ENCODE measurements around the gene PPIB. TPM values are rescaled to one million over a fixed set of nuclear protein-coding genes. Genes with fewer than 3 reads are reported as not detected.

PPIB gene
- total RNA-seq, 4 donors from 2014 or later = 110 to 227 (median 214) TPM

- Histone ChIP-seq H3K27ac (replicated peaks in 1 of 4) (no peak overlapping the region), H3K27me3 (no peaks in the 10 kb centered on the region), H3K36me3 (peaks cover 11 to 59% (median 49%) of the 10 kb centered on the region in 4 donors), H3K9me3 (no peaks in the 10 kb centered on the region), H3K4me3 (no peak overlapping the region), H3K4me1 (no peaks in the 10 kb centered on the region)
- DNase-seq (ENCODE audit: extremely low spot score) = no peak
- WGBS = 72% methylated on average over 8 of the region's 8 CpGs
- intact Hi-C loops (cut with DNase I) = no loop called here
- TF ChIP-seq EP300 (IDR thresholded peaks at IDR 0.05) (no peak), CTCF (IDR thresholded peaks at IDR 0.05) (no peak), POLR2AphosphoS5 (IDR thresholded peaks at IDR 0.05) (no peak), POLR2A (IDR thresholded peaks at IDR 0.05; ENCODE audit: low read depth) (no peak)
Measured at GRCh38 chr15:64144192-64144564, 18.6 kb downstream of the PPIB start.

- no peaks in the 10 kb centered on the region for H3K4me1 ChIP-seq
- WGBS = 84% methylated on average over 6 of the region's 6 CpGs
- no peak overlapping the region for H3K27ac ChIP-seq (replicated peaks in 1 of 4)
- no peak overlapping the region for H3K4me3 ChIP-seq
- peaks cover 11 to 66% (median 56%) of the 10 kb centered on the region in 4 donors for H3K36me3 ChIP-seq
- no peaks in the 10 kb centered on the region for H3K27me3 ChIP-seq
- TF ChIP-seq EP300 (IDR thresholded peaks at IDR 0.05) (no peak), POLR2AphosphoS5 (IDR thresholded peaks at IDR 0.05) (no peak), POLR2A (IDR thresholded peaks at IDR 0.05; ENCODE audit: low read depth) (no peak), CTCF (IDR thresholded peaks at IDR 0.05) (no peak)
- no peak for DNase-seq (ENCODE audit: extremely low spot score)
- intact Hi-C loops (cut with DNase I) = no loop called here
- no peaks in the 10 kb centered on the region for H3K9me3 ChIP-seq
Measured at GRCh38 chr15:64143276-64143675, 19.5 kb downstream of the PPIB start.

- TF ChIP-seq EP300 (IDR thresholded peaks at IDR 0.05) (no peak), CTCF (IDR thresholded peaks at IDR 0.05) (no peak), POLR2A (IDR thresholded peaks at IDR 0.05; ENCODE audit: low read depth) (no peak), POLR2AphosphoS5 (IDR thresholded peaks at IDR 0.05) (no peak)
- H3K9me3 ChIP-seq = no peaks in the 10 kb centered on the region
- WGBS = 97% methylated on average over 8 of the region's 8 CpGs
- no peaks in the 10 kb centered on the region for H3K27me3 ChIP-seq
- no peak overlapping the region for H3K4me3 ChIP-seq
- DNase-seq (ENCODE audit: extremely low spot score) = no peak
- H3K27ac ChIP-seq (replicated peaks in 1 of 4) = no peak overlapping the region
- intact Hi-C loops (cut with DNase I) = no loop called here
- peaks cover 21 to 79% (median 69%) of the 10 kb centered on the region in 4 donors for H3K36me3 ChIP-seq
- H3K4me1 ChIP-seq = no peaks in the 10 kb centered on the region
Measured at GRCh38 chr15:64141798-64142512, 20.9 kb downstream of the PPIB start.

- H3K4me3 ChIP-seq = no peak overlapping the region
- H3K4me1 ChIP-seq = peaks cover 0 to 9% (median 3%) of the 10 kb centered on the region in 4 donors
- peaks cover 49 to 87% (median 80%) of the 10 kb centered on the region in 4 donors for H3K36me3 ChIP-seq
- H3K9me3 ChIP-seq = no peaks in the 10 kb centered on the region
- DNase-seq (ENCODE audit: extremely low spot score) = no peak
- no peaks in the 10 kb centered on the region for H3K27me3 ChIP-seq
- TF ChIP-seq EP300 (IDR thresholded peaks at IDR 0.05) = no peak
- TF ChIP-seq POLR2A (IDR thresholded peaks at IDR 0.05; ENCODE audit: low read depth) = no peak
- no peak for TF ChIP-seq CTCF (IDR thresholded peaks at IDR 0.05)
- TF ChIP-seq POLR2AphosphoS5 (IDR thresholded peaks at IDR 0.05) = no peak
- intact Hi-C loops (cut with DNase I) = no loop called here
- H3K27ac ChIP-seq (replicated peaks in 1 of 4) = no peak overlapping the region
- WGBS = 81% methylated on average over 4 of the region's 4 CpGs
Measured at GRCh38 chr15:64138331-64138941, 24.4 kb downstream of the PPIB start.

All from esophagus muscularis mucosa (tissue), 4 donors.